Caco-2 (cell line): ENCODE measurements around the gene COX8C. TPM values are rescaled to one million over a fixed set of nuclear protein-coding genes. Genes with fewer than 3 reads are reported as not detected.

Experiments
- BruUV-seq: library from RNA; stranded (reverse); fragments of 400-500 nt; replicated peaks from 2 replicates; lab custom pipeline; 2021; lab: Mats Ljungman, UMichigan
- CTCF ChIA-PET: fragments of 300-600 bp; sonication (Branson Sonifier 250); formaldehyde crosslinking; loops from one replicate; lab custom pipeline; 2022; ENCODE audit warnings: antibody characterized with exemption; lab: Charles Lee
- POLR2A ChIA-PET: fragments of 300-600 bp; sonication (Branson Sonifier 250); formaldehyde crosslinking; loops from one replicate; lab custom pipeline; 2022; ENCODE audit warnings: antibody characterized with exemption; lab: Charles Lee
- DNase-seq, 2 experiments: peaks; one replicate each; pipeline versions ENCODE4 v3.0.0 to v3.0.0-alpha.2; 2020 to 2022
- H3K27me3 ChIP-seq: replicated peaks from 2 replicates; pipeline ENCODE4 v1.6.0; 2011; ENCODE audit warnings: low read length; ENCODE audit not compliant: control insufficient read depth, insufficient read depth
- H3K36me3 ChIP-seq: 2 replicates; pipeline ENCODE4 v1.5.1; 2011; ENCODE audit warnings: low read length; ENCODE audit not compliant: control insufficient read depth, insufficient read depth
- H3K4me1 ChIP-seq: fragments of 250-450 bp; sonication (Bioruptor Pico); 2 replicates; pipeline ENCODE4 v1.5.1; 2020; ENCODE audit warnings: mild to moderate bottlenecking
- H3K4me3 ChIP-seq: 2 replicates; pipeline ENCODE4 v1.5.1; 2011; ENCODE audit warnings: low read depth, mild to moderate bottlenecking, control low read depth, low read length
- H3K9me3 ChIP-seq: fragments of 250-450 bp; sonication (Bioruptor Pico); 2 replicates; pipeline ENCODE4 v1.5.1; 2020; ENCODE audit warnings: mild to moderate bottlenecking, moderate library complexity
- H3K27ac Mint-ChIP-seq: one replicate; pipeline ENCODE4 v1.8.0; 2022; ENCODE audit warnings: mixed read lengths; ENCODE audit not compliant: unreplicated experiment
- H3K27me3 Mint-ChIP-seq: one replicate; pipeline ENCODE4 v1.8.0; 2022; ENCODE audit warnings: mixed read lengths; ENCODE audit not compliant: insufficient read depth, unreplicated experiment
- H3K36me3 Mint-ChIP-seq: one replicate; pipeline ENCODE4 v1.8.0; 2022; ENCODE audit warnings: mild to moderate bottlenecking, mixed read lengths; ENCODE audit not compliant: insufficient read depth, unreplicated experiment
- H3K4me1 Mint-ChIP-seq: one replicate; pipeline ENCODE4 v1.8.0; 2022; ENCODE audit warnings: low read depth, mixed read lengths; ENCODE audit not compliant: unreplicated experiment
- H3K4me3 Mint-ChIP-seq: one replicate; pipeline ENCODE4 v1.8.0; 2022; ENCODE audit warnings: mild to moderate bottlenecking, moderate library complexity, mixed read lengths; ENCODE audit not compliant: unreplicated experiment
- H3K9me3 Mint-ChIP-seq: one replicate; pipeline ENCODE4 v1.8.0; 2022; ENCODE audit warnings: mixed read lengths; ENCODE audit not compliant: unreplicated experiment
- CTCF ChIP-seq, 2 experiments: fragments of 200-600 bp in 1 of 2; IDR thresholded peaks; 1 replicate in 1 of 2; 2 replicates in 1 of 2; pipeline versions ENCODE4 v1.5.1 to v1.8.0; 2011 to 2022; ENCODE audit warnings: antibody characterized with exemption in 1 of 2, control low read depth in 1 of 2, inconsistent platforms in 1 of 2, low read depth in 1 of 2, low read length in 1 of 2, mild to moderate bottlenecking in 1 of 2, moderate library complexity in 1 of 2; ENCODE audit not compliant: insufficient read depth in 1 of 2, severe bottlenecking in 1 of 2, unreplicated experiment in 1 of 2
- intact Hi-C: fragments of 100-400 bp; cut with micrococcal nuclease; formaldehyde crosslinking; loops from one replicate; pipeline ENCODE4 v1.10.0; 2022; ENCODE audit not compliant: unreplicated experiment
- total RNA-seq: library from RNA; stranded (reverse); gene quantifications from 2 replicates; pipeline ENCODE4 v1.2.3, GENCODE V29; 2022

The COX8C gene
- total RNA-seq, 1 experiment from 2014 or later = not detected

GRCh38 chr14:93319958-93320357 lies 27.0 kb upstream of the COX8C start:
- Histone ChIP-seq H3K9me3 (no peaks in the 10 kb centered on the region), H3K4me1 (no peaks in the 10 kb centered on the region; the same call in none of the 2 replicates), H3K27me3 (no peaks in the 10 kb centered on the region), H3K36me3 (no peaks in the 10 kb centered on the region), H3K4me3 (no peak overlapping the region)
- Mint-ChIP-seq H3K27me3 (no peaks in the 10 kb centered on the region), H3K4me3 (no peak overlapping the region), H3K36me3 (peaks cover 12% of the 10 kb centered on the region), H3K4me1 (peaks cover 10% of the 10 kb centered on the region), H3K9me3 (no peaks in the 10 kb centered on the region), H3K27ac (no peak overlapping the region)
- POLR2A ChIA-PET = no interaction called here
- intact Hi-C loops = no loop called here
- CTCF ChIA-PET = no interaction called here
- no TSS peak for BruUV-seq
- TF ChIP-seq CTCF (IDR thresholded peaks at IDR 0.05; ENCODE audit: insufficient read depth in 1 of 2, low read depth in 1 of 2, low read length in 1 of 2, severe bottlenecking in 1 of 2, unreplicated experiment in 1 of 2) = no peak
- no peak for DNase-seq

- no TSS peak for BruUV-seq
- intact Hi-C loops = no loop called here
- Mint-ChIP-seq H3K4me1 (peaks cover 10% of the 10 kb centered on the region), H3K4me3 (no peak overlapping the region), H3K9me3 (no peaks in the 10 kb centered on the region), H3K36me3 (peaks cover 12% of the 10 kb centered on the region), H3K27me3 (no peaks in the 10 kb centered on the region), H3K27ac (no peak overlapping the region)
- no peaks in the 10 kb centered on the region for H3K27me3 ChIP-seq
- ChIA-PET POLR2A (no interaction called here), CTCF (no interaction called here)
- H3K36me3 ChIP-seq = no peaks in the 10 kb centered on the region
- no peaks in the 10 kb centered on the region for H3K9me3 ChIP-seq
- peaks cover 3% of the 10 kb centered on the region for H3K4me1 ChIP-seq
- no peak for TF ChIP-seq CTCF (IDR thresholded peaks at IDR 0.05; ENCODE audit: insufficient read depth in 1 of 2, low read depth in 1 of 2, low read length in 1 of 2, severe bottlenecking in 1 of 2, unreplicated experiment in 1 of 2)
- no peak overlapping the region for H3K4me3 ChIP-seq
- no peak for DNase-seq
These were observed 26.5 kb upstream of the COX8C start for GRCh38 chr14:93320489-93320888.

- peaks cover 12% of the 10 kb centered on the region for H3K36me3 Mint-ChIP-seq
- no peak overlapping the region for H3K4me3 Mint-ChIP-seq
- no peak overlapping the region for H3K27ac Mint-ChIP-seq
- H3K9me3 Mint-ChIP-seq = no peaks in the 10 kb centered on the region
- Histone ChIP-seq H3K27me3 (no peaks in the 10 kb centered on the region), H3K9me3 (no peaks in the 10 kb centered on the region), H3K36me3 (peaks cover 2% of the 10 kb centered on the region), H3K4me3 (no peak overlapping the region), H3K4me1 (peaks cover 4% of the 10 kb centered on the region)
- POLR2A ChIA-PET = no interaction called here
- H3K4me1 Mint-ChIP-seq = peaks cover 2% of the 10 kb centered on the region
- TF ChIP-seq CTCF (IDR thresholded peaks at IDR 0.05; ENCODE audit: insufficient read depth in 1 of 2, low read depth in 1 of 2, low read length in 1 of 2, severe bottlenecking in 1 of 2, unreplicated experiment in 1 of 2) = no peak
- intact Hi-C loops = no loop called here
- BruUV-seq = no TSS peak
- H3K27me3 Mint-ChIP-seq = no peaks in the 10 kb centered on the region
- CTCF ChIA-PET = no interaction called here
- no peak for DNase-seq
These were observed 23.9 kb upstream of the COX8C start for GRCh38 chr14:93322929-93323599.
